H54 (cell line): ENCODE data around the gene HNRNPCL1.
A peak's percentile ranks its signal among the peaks of the same experiment; 100 is the strongest.
"Not testable (repeated sequence)": the region's sequence is repeated elsewhere in the genome, so short reads cannot be mapped to it uniquely, and the experiment has no call there.

Experiments
- DNase-seq: peaks from one replicate; pipeline ENCODE4 v3.0.0; 2011; ENCODE audit warnings: low spot score, mixed read lengths; ENCODE audit not compliant: insufficient read length
- FAIRE-seq: peaks from 3 replicates; lab custom pipeline; 2011; peaks lifted over from hg19 to GRCh38; lab: Jason Lieb, UNC
- POLR2A ChIP-seq: IDR thresholded peaks from 2 replicates; pipeline ENCODE4 v1.6.1; 2011; ENCODE audit warnings: low read depth, mild to moderate bottlenecking, low read length

The HNRNPCL1 gene

GRCh38 chr1:12848620-12849019 is at the start of gene HNRNPCL1:
TSS of gene HNRNPCL1 (minus strand) at chr1:12848720. CDS start at chr1:12848289, 431 bp downstream.
- not testable (repeated sequence) for DNase-seq, FAIRE-seq

- not testable (repeated sequence) for DNase-seq, FAIRE-seq
Measured at GRCh38 chr1:12898170-12898569, 49.6 kb upstream of the HNRNPCL1 start, which contains the start of gene PRAMEF10. TSS of gene PRAMEF10 (minus strand) at chr1:12898270. CDS start at chr1:12895847, 2,423 bp downstream.

DNA sequence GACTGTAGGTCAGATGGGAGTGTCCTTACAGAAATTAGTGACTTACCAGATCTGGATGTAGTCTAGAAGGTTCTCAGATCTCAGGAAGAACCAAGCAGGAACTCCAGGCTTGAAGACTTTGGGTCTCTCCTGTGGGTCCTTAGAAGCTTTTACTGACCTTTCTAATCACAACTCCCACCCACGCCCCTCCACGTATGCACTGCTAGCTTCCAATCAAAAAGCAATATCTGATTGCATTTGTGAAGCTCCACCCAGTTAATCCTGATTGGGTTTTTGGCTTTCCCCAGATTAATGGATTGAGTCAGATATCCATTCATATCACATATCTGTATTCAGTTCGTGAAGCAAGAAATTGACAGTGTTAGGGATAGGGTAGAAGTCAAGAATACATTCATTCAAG is 37.6 kb upstream of the HNRNPCL1 start, which contains the start of gene PRAMEF4:
Gene PRAMEF4, minus strand, starts transcription at position 101 of the 400 bp plus-strand sequence. CDS start 2,807 bp downstream, outside the sequence.
- not testable (repeated sequence) for DNase-seq, FAIRE-seq

- FAIRE-seq, DNase-seq: not testable (repeated sequence)
Measured at GRCh38 chr1:12878453-12878852, 29.9 kb upstream of the HNRNPCL1 start.

DNA sequence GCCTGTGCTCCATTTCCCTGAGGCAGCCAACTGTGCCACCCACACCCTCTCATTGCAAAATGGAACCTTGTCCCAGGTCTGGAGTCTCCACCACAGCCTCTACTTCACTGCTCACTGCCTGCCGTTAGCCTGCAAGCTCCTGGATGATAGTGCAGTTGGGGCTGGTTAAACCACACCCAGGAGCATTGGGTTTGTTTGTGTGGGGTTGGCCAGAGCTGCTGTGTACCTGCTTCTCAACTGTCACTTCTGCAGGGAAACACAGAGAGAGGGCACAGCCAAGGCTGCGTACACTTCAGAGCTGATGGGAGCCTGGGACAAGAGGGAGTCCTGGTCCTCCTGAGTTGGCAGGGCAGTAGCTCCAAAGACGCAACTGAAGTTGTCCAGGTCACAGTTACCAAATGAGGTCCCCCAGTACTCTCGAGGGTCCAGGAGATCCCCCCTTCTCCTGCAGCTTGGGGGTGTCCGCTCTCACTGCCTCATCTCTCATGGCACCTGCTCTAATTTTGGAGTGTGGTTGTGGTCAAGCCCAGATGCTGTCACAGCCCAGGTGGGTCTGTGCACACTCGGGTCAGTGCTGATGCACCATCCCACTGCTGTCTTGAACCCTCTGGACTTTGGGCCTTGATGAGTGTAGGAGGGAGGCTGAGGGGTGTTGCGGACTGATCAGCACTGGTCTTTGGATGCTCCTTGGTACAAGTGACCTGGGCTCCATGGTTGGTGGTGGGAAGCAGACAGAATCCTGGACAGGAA is 14.8 kb upstream of the HNRNPCL1 start:
- not testable (repeated sequence) for FAIRE-seq, DNase-seq

DNA sequence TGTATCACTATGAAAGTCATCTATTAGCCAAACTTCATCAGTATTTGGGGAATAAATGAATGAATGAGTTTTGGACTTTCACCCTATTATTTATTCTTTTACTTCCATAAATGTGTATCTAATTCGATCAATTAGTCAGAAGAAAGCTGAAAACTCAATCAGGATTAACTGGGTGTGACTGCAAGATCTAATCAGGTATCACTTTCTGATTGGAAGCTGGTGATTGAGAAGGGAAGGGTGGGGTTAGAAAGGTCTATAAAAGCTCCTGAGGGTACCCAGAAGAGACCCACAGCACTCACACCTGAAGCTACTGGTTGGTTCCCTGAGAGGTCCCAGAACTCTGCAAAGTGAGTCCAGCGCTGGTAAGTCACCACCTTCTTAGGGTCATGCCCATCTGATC is 8.3 kb upstream of the HNRNPCL1 start, which contains the start of gene PRAMEF2:
Gene PRAMEF2, plus strand, starts transcription at position 301 of the 400 bp plus-strand sequence. CDS start 1,924 bp downstream, outside the sequence.
- DNase-seq, FAIRE-seq: not testable (repeated sequence)

- no peak for TF ChIP-seq POLR2A
- DNase-seq = peak; percentile 15
- FAIRE-seq = peak; percentile 87
Measured at GRCh38 chr1:12851779-12852178, 3.3 kb upstream of the HNRNPCL1 start.

- not testable (repeated sequence) for FAIRE-seq, DNase-seq
Measured at GRCh38 chr1:12833251-12833650, 15.3 kb downstream of the HNRNPCL1 start.

- DNase-seq, FAIRE-seq: not testable (repeated sequence)
Measured at GRCh38 chr1:12831310-12831709, 17.2 kb downstream of the HNRNPCL1 start, which contains the start of gene PRAMEF11. TSS of gene PRAMEF11 (minus strand) at chr1:12831410. CDS start at chr1:12828789, 2,621 bp downstream.

DNA sequence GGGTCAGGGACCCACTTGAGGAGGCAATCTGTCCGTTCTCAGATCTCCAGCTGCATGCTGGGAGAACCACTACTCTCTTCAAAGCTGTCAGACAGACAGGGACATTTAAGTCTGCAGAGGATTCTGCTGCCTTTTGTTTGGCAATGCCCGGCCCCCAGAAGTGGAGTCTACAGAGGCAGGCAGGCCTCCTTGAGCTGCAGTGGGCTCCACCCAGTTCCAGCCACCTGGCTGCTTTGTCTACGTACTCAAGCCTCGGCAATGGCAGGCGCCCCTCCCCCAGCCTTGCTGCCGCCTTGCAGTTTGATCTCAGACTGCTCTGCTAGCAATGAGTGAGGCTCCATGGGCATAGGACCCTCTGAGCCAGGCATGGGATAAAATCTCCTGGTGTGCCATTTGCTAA is 29.5 kb downstream of the HNRNPCL1 start:
- DNase-seq, FAIRE-seq: not testable (repeated sequence)

DNA sequence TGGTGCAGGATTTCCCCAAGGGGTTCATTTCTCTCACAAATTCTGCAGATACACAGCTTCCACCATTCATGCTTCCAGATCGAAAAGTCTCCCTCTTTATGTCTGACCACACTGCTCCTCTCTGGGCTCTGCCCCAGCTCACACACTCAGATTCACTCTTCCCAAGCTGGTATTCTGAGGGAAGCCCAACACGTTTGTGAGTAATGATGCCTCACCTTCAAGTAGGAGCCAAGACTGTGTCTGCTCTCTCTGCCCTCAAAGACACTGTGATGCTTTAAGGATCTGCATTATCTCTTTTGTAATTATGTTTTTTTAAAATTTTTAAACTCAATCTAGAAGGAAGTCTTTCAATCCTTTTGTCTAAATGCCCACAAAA is 37.1 kb downstream of the HNRNPCL1 start:
- no peak for FAIRE-seq
- no peak for TF ChIP-seq POLR2A
- DNase-seq = no peak

DNA sequence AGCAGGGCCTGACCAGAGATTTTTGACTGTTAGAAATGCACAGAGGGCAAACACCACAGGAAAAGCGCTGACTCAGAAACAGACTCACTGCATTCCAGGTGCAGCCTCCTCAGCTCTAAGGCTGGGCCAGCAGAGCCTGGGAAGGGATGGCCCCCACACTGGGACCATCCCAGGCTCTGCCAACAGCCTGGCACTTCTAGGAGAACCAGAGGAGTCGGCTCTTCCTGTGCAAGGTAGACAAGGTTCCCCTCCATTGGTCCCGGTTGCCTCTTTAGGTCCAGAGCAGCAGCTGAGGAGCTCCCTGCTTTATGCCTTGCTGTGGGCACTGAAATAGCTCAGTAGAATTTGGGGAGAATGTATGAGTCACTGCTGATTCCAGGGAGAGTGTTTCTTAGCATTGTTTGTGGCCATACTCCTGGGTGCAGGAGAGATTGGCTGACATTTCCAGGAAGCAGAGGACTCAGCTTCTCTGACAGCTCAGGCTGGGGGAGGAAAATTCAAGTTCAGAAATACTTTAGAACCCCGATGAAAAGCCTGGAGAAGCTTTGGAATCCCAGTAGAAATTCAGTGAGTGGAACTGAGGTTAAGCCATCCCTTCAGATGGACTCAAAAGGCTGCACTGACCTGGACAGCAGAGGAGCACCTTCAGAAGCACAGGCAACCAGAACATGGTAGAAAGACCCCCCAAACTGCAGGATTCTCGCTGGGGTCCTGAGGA is 37.7 kb downstream of the HNRNPCL1 start:
- TF ChIP-seq POLR2A = no peak
- FAIRE-seq (peak; percentile 55), DNase-seq (peak; percentile 23)

DNA sequence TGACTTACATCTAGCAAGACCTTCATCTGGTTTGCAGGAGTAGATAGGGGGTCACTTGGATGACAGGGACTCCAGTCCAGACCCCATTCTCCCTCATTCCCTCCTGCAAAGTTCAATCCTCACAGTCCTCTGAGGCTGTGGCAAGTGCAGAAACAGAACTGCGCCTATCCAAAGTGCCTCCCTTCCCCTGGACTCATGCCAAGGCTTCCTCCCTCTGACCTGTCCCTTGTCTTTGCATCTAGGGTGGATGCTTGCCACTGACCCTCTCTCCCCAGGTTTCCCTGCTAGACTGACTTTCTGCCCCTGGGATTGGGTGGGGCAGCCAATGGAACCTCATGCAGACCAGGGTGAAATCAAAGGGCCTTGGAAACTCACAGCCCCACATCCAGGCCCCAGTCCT is 38.6 kb downstream of the HNRNPCL1 start:
- FAIRE-seq (no peak), DNase-seq (no peak)
- TF ChIP-seq POLR2A = no peak

GRCh38 chr1:12799730-12800129 is 48.8 kb downstream of the HNRNPCL1 start:
- no peak for FAIRE-seq
- DNase-seq = no peak
- no peak for TF ChIP-seq POLR2A

DNA sequence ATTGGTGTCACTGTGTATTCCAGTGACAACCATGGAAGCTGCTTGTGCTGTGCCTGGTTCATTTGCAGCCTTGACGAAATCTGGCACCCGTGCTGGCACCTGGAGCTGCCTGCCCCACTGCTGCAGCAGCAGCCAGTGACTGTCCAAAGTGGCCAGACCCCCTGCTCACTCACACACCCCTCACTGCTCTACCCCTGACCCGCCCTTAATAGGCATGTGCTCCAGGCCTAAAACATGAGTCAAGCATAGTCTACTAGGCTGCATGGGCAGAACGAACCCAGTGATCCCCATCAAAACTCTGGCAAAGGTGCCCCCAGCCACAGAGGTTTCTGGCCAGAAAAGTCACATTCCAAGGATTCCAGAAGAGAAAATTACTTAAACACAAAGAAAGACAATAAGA is 49.6 kb downstream of the HNRNPCL1 start:
- no peak for TF ChIP-seq POLR2A
- no peak for FAIRE-seq
- no peak for DNase-seq
